Cardiac fibroblast (primary cell): ENCODE results near the gene HS3ST3B1.

ENCODE experiments used
- DNase-seq, 2 donors: peaks; one replicate each; pipeline versions ENCODE4 v3.0.0 to v3.0.0-alpha.2; 2010; ENCODE audit warnings: low read depth in 2 of 2
- H3K4me3 ChIP-seq, 2 donors: replicated peaks in 1 of 2; 1 replicate in 1 of 2; 2 replicates in 1 of 2; pipeline ENCODE4 v1.5.1; 2011; ENCODE audit warnings: low read depth in 2 of 2, low read length in 2 of 2, mild to moderate bottlenecking in 2 of 2, moderate library complexity in 1 of 2
- CTCF ChIP-seq: IDR thresholded peaks from one replicate; pipeline ENCODE4 v1.5.1; 2011; ENCODE audit warnings: low read depth, mild to moderate bottlenecking, low read length, inconsistent platforms

Gene HS3ST3B1

GRCh38 chr17:14297161-14297851 is 3.6 kb upstream of the HS3ST3B1 start:
- peak; percentile 51 to 79 for DNase-seq
- peak overlapping the region; percentile 50 to 51 for H3K4me3 ChIP-seq
- peak; percentile 1 for TF ChIP-seq CTCF

GRCh38 chr17:14298221-14298946 is 2.5 kb upstream of the HS3ST3B1 start:
- no peak for TF ChIP-seq CTCF
- H3K4me3 ChIP-seq = no peak overlapping the region
- DNase-seq = no peak

- H3K4me3 ChIP-seq = peak overlapping the region in 1 of 2 donors; percentile 52
- DNase-seq = no peak
- TF ChIP-seq CTCF = no peak
Measured at GRCh38 chr17:14298947-14299279, 2.0 kb upstream of the HS3ST3B1 start.

- TF ChIP-seq CTCF = no peak
- peak overlapping the region; percentile 37 to 52 for H3K4me3 ChIP-seq
- DNase-seq = peak; percentile 58 to 69
Measured at GRCh38 chr17:14299280-14300141, 1.4 kb upstream of the HS3ST3B1 start.

GRCh38 chr17:14301279-14302090 is 604 bp downstream of the HS3ST3B1 start:
- TF ChIP-seq CTCF = no peak
- H3K4me3 ChIP-seq = peak overlapping the region; percentile 83 to 87
- no peak for DNase-seq

- TF ChIP-seq CTCF = no peak
- peak; percentile 51 to 63 for DNase-seq
- peak overlapping the region; percentile 83 to 87 for H3K4me3 ChIP-seq
Measured at GRCh38 chr17:14302091-14302430, 1.2 kb downstream of the HS3ST3B1 start.
